ENCODE results near the gene MTREX. TPM values are rescaled to one million over a fixed set of nuclear protein-coding genes. Genes with fewer than 3 reads are reported as not detected.

MTREX gene
- polyA plus RNA-seq, 1 donor (not counting 4 experiments of a cell fraction or from before 2014, with no cell fraction given), result 71.4 TPM

- DNase-seq (ENCODE audit: low read depth, low spot score) (no peak), FAIRE-seq (no peak)
- Histone ChIP-seq H3K36me3 (ENCODE audit: control insufficient read depth in 2 of 2, extremely low read depth in 1 of 2, insufficient read depth in 2 of 2, low read length in 2 of 2) (peaks cover 2 to 3% of the 10 kb centered on the region in 2 experiments), H3K4me3 (ENCODE audit: control insufficient read depth in 2 of 3, extremely low read depth in 1 of 3, insufficient read depth in 2 of 3, low read depth in 1 of 3, low read length in 3 of 3) (no peak overlapping the region), H2AFZ (ENCODE audit: control insufficient read depth, low read length) (no peak overlapping the region), H3K27ac (ENCODE audit: control insufficient read depth, insufficient read depth, low read length) (no peak overlapping the region), H3K27me3 (ENCODE audit: control insufficient read depth, extremely low read depth, insufficient read depth, low read length) (no peaks in the 10 kb centered on the region), H3K9ac (ENCODE audit: control insufficient read depth, extremely low read depth, insufficient read depth, low read length) (no peak overlapping the region), H4K20me1 (ENCODE audit: control insufficient read depth, extremely low read depth, insufficient read depth, low read length) (no peaks in the 10 kb centered on the region), H3K4me1 (ENCODE audit: control insufficient read depth, extremely low read depth, insufficient read depth, low read length) (no peaks in the 10 kb centered on the region), H3K9me1 (ENCODE audit: control insufficient read depth, extremely low read depth, insufficient read depth, low read length) (no peaks in the 10 kb centered on the region), H3K4me2 (ENCODE audit: control insufficient read depth, extremely low read depth, insufficient read depth, low read depth, low read length) (no peak overlapping the region), H3K79me2 (ENCODE audit: control insufficient read depth, insufficient read depth, low read length) (no peaks in the 10 kb centered on the region), H3K9me3 (ENCODE audit: control insufficient read depth, low read depth, low read length) (no peaks in the 10 kb centered on the region)
- dilution Hi-C loops (cut with MboI; ENCODE audit: extremely low pct_ligation_motif_present, low sequenced_read_pairs), result no loop called here
- TF ChIP-seq EZH2 (IDR thresholded peaks at IDR 0.05; ENCODE audit: low read length) (no peak), CTCF (optimal IDR thresholded peaks at IDR 0.05 in 1 of 3, IDR thresholded peaks at IDR 0.05 in 1 of 3, conservative IDR thresholded peaks at IDR 0.05 in 1 of 3; ENCODE audit: extremely low read depth in 1 of 3, insufficient read depth in 2 of 3, low read length in 3 of 3) (no peak)
Measured at GRCh38 chr5:55372130-55372925, 64.5 kb downstream of the MTREX start.

GRCh38 chr5:55377810-55378209 lies 70.0 kb downstream of the MTREX start:
- TF ChIP-seq CTCF (optimal IDR thresholded peaks at IDR 0.05 in 1 of 3, IDR thresholded peaks at IDR 0.05 in 1 of 3, conservative IDR thresholded peaks at IDR 0.05 in 1 of 3; ENCODE audit: extremely low read depth in 1 of 3, insufficient read depth in 2 of 3, low read length in 3 of 3) (no peak), EZH2 (IDR thresholded peaks at IDR 0.05; ENCODE audit: low read length) (no peak)
- H2AFZ ChIP-seq (ENCODE audit: control insufficient read depth, low read length), result no peak overlapping the region
- dilution Hi-C loops (cut with MboI; ENCODE audit: extremely low pct_ligation_motif_present, low sequenced_read_pairs), result no loop called here
- H3K4me3 ChIP-seq (ENCODE audit: control insufficient read depth in 2 of 3, extremely low read depth in 1 of 3, insufficient read depth in 2 of 3, low read depth in 1 of 3, low read length in 3 of 3), result no peak overlapping the region
- peaks cover 5% of the 10 kb centered on the region for H3K79me2 ChIP-seq (ENCODE audit: control insufficient read depth, insufficient read depth, low read length)
- no peak overlapping the region for H3K27ac ChIP-seq (ENCODE audit: control insufficient read depth, insufficient read depth, low read length)
- FAIRE-seq (no peak), DNase-seq (ENCODE audit: low read depth, low spot score) (no peak)
- H3K4me2 ChIP-seq (ENCODE audit: control insufficient read depth, extremely low read depth, insufficient read depth, low read depth, low read length), result no peak overlapping the region
- no peaks in the 10 kb centered on the region for H3K4me1 ChIP-seq (ENCODE audit: control insufficient read depth, extremely low read depth, insufficient read depth, low read length)
- H3K9ac ChIP-seq (ENCODE audit: control insufficient read depth, extremely low read depth, insufficient read depth, low read length), result no peak overlapping the region
- no peaks in the 10 kb centered on the region for H3K9me1 ChIP-seq (ENCODE audit: control insufficient read depth, extremely low read depth, insufficient read depth, low read length)
- H3K27me3 ChIP-seq (ENCODE audit: control insufficient read depth, extremely low read depth, insufficient read depth, low read length), result no peaks in the 10 kb centered on the region
- no peaks in the 10 kb centered on the region for H4K20me1 ChIP-seq (ENCODE audit: control insufficient read depth, extremely low read depth, insufficient read depth, low read length)
- peaks cover 1 to 3% of the 10 kb centered on the region in 2 experiments for H3K36me3 ChIP-seq (ENCODE audit: control insufficient read depth in 2 of 2, extremely low read depth in 1 of 2, insufficient read depth in 2 of 2, low read length in 2 of 2)
- no peaks in the 10 kb centered on the region for H3K9me3 ChIP-seq (ENCODE audit: control insufficient read depth, low read depth, low read length)

All from keratinocyte (primary cell).